ENCODE measurements around the gene DBNDD2. TPM values are rescaled to one million over a fixed set of nuclear protein-coding genes. Genes with fewer than 3 reads are reported as not detected.
A peak's percentile ranks its signal among the peaks of the same experiment; 100 is the strongest.

Gene DBNDD2
- total and polyA plus RNA-seq, 2 experiments from 2014 or later, result 62.9 to 89.3 TPM

GRCh38 chr20:45400346-45401031, 7.6 kb upstream of the DBNDD2 start:
- TF ChIP-seq CTCF (IDR thresholded peaks at IDR 0.05; ENCODE audit: low read depth, low read length), result no peak
- peaks cover 13% of the 10 kb centered on the region for H3K27me3 ChIP-seq
- no peak overlapping the region for H3K4me3 ChIP-seq
- H3K4me1 ChIP-seq (ENCODE audit: low read depth), result no peaks in the 10 kb centered on the region
- no peaks in the 10 kb centered on the region for H3K36me3 ChIP-seq
- DNase-seq (ENCODE audit: low read depth in 1 of 2, low spot score in 1 of 2), result no peak
- no peaks in the 10 kb centered on the region for H3K9me3 ChIP-seq (ENCODE audit: low read depth)
- no peak overlapping the region for H3K27ac ChIP-seq

GRCh38 chr20:45402946-45403345, 5.1 kb upstream of the DBNDD2 start:
- peaks cover 5% of the 10 kb centered on the region for H3K4me1 ChIP-seq (ENCODE audit: low read depth)
- no peak for TF ChIP-seq CTCF (IDR thresholded peaks at IDR 0.05; ENCODE audit: low read depth, low read length)
- no peak overlapping the region for H3K27ac ChIP-seq
- H3K9me3 ChIP-seq (ENCODE audit: low read depth), result no peaks in the 10 kb centered on the region
- no peaks in the 10 kb centered on the region for H3K36me3 ChIP-seq
- H3K4me3 ChIP-seq, result no peak overlapping the region
- H3K27me3 ChIP-seq, result peaks cover 20% of the 10 kb centered on the region
- DNase-seq (ENCODE audit: low read depth in 1 of 2, low spot score in 1 of 2), result no peak

GRCh38 chr20:45404438-45404837, 3.7 kb upstream of the DBNDD2 start:
- TF ChIP-seq CTCF (IDR thresholded peaks at IDR 0.05; ENCODE audit: low read depth, low read length), result no peak

GRCh38 chr20:45405571-45406259, 2.4 kb upstream of the DBNDD2 start:
- Histone ChIP-seq H3K4me3 (peak overlapping the region; percentile 64), H3K27me3 (peaks cover 20% of the 10 kb centered on the region), H3K27ac (no peak overlapping the region), H3K9me3 (ENCODE audit: low read depth) (no peaks in the 10 kb centered on the region), H3K36me3 (peaks cover 19% of the 10 kb centered on the region), H3K4me1 (ENCODE audit: low read depth) (peaks cover 9% of the 10 kb centered on the region)
- DNase-seq (ENCODE audit: low read depth in 1 of 2, low spot score in 1 of 2), result peak in 1 of 2 donors; percentile 37
- TF ChIP-seq CTCF (IDR thresholded peaks at IDR 0.05; ENCODE audit: low read depth, low read length), result no peak

More at GRCh38 chr20:45404438-45404837, 3.7 kb upstream of the DBNDD2 start:
- Histone ChIP-seq H3K27me3 (peaks cover 20% of the 10 kb centered on the region), H3K4me3 (no peak overlapping the region), H3K36me3 (peaks cover 6% of the 10 kb centered on the region), H3K27ac (no peak overlapping the region), H3K4me1 (ENCODE audit: low read depth) (peaks cover 9% of the 10 kb centered on the region), H3K9me3 (ENCODE audit: low read depth) (no peaks in the 10 kb centered on the region)
- no peak for DNase-seq (ENCODE audit: low read depth in 1 of 2, low spot score in 1 of 2)

GRCh38 chr20:45406260-45407066, 1.6 kb upstream of the DBNDD2 start:
- Histone ChIP-seq H3K4me3 (peak overlapping the region; percentile 64), H3K27me3 (peaks cover 20% of the 10 kb centered on the region), H3K36me3 (peaks cover 20% of the 10 kb centered on the region), H3K27ac (peak overlapping the region; percentile 88), H3K4me1 (ENCODE audit: low read depth) (peaks cover 9% of the 10 kb centered on the region), H3K9me3 (ENCODE audit: low read depth) (no peaks in the 10 kb centered on the region)
- TF ChIP-seq CTCF (IDR thresholded peaks at IDR 0.05; ENCODE audit: low read depth, low read length), result no peak
- peak; percentile 44 to 72 for DNase-seq (ENCODE audit: low read depth in 1 of 2, low spot score in 1 of 2)
